Measurements from ENCODE around the gene SREBF2.

GRCh38 chr22:41939981-41940831 lies 107.3 kb downstream of the SREBF2 start:
- TF ChIP-seq CTCF (IDR thresholded peaks at IDR 0.05) (no peak), POLR2A (IDR thresholded peaks at IDR 0.05) (no peak), POLR2AphosphoS5 (IDR thresholded peaks at IDR 0.05) (peak in 1 of 3 donors; percentile 41)
